Peyer's patch (tissue), 4 donors: ENCODE measurements around the gene MRPL10.

Source experiments
- POLR2A ChIP-seq, 2 donors: fragments of 450-650 bp; IDR thresholded peaks; one replicate each; pipeline ENCODE4 v1.5.1; 2017; ENCODE audit warnings: antibody characterized with exemption in 2 of 2, mild to moderate bottlenecking in 2 of 2, moderate library complexity in 2 of 2
- TF ChIP-seq, protein P1 (sequence below), 6 experiments: fragments of 450-650 bp in 4 of 6; fragments of 200-600 bp in 2 of 6; sonication (generic) in 1 of 6; IDR thresholded peaks; one replicate each; pipeline ENCODE4 v1.5.1; 2017 to 2019; ENCODE audit warnings: antibody characterized with exemption in 6 of 6, mild to moderate bottlenecking in 3 of 6, moderate library complexity in 1 of 6

DNA sequence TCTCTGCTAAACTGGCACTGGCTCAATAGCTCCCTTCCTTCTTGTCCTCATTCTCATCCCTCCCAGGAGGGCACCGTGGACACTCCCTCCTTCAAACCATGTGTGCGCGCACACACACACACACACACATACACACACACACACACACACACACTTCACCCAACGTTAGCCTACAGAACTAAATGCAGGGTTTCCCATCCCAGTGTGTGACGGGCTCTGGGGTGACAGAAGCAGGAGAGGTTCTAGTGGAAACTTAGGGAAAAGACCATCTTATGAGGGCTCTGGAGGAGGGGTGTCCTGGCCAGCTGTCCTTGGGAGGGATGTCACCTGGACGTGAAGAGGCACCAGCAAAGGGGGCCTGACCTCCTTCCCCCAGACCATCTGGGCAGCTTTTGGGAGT, 29.4 kb downstream of the MRPL10 start:
- TF ChIP-seq, protein P1, sequence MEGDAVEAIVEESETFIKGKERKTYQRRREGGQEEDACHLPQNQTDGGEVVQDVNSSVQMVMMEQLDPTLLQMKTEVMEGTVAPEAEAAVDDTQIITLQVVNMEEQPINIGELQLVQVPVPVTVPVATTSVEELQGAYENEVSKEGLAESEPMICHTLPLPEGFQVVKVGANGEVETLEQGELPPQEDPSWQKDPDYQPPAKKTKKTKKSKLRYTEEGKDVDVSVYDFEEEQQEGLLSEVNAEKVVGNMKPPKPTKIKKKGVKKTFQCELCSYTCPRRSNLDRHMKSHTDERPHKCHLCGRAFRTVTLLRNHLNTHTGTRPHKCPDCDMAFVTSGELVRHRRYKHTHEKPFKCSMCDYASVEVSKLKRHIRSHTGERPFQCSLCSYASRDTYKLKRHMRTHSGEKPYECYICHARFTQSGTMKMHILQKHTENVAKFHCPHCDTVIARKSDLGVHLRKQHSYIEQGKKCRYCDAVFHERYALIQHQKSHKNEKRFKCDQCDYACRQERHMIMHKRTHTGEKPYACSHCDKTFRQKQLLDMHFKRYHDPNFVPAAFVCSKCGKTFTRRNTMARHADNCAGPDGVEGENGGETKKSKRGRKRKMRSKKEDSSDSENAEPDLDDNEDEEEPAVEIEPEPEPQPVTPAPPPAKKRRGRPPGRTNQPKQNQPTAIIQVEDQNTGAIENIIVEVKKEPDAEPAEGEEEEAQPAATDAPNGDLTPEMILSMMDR (IDR thresholded peaks at IDR 0.05) = no peak
- TF ChIP-seq POLR2A (IDR thresholded peaks at IDR 0.05) = no peak
